NCI-H2107 (cell line): Measurements from ENCODE around the gene MTMR3.

Experiments used
- DNase-seq: peaks from one replicate; lab custom pipeline; 2025; lab: John Stamatoyannopoulos, UW

MTMR3 gene

GRCh38 chr22:29916007-29916544 is 33.1 kb downstream of the MTMR3 start:
- no peak for DNase-seq

GRCh38 chr22:29917052-29917902 is 34.3 kb downstream of the MTMR3 start:
- no peak for DNase-seq

GRCh38 chr22:29925402-29925801 is 42.4 kb downstream of the MTMR3 start:
- DNase-seq = no peak

GRCh38 chr22:29926057-29926456 is 43.1 kb downstream of the MTMR3 start:
- DNase-seq = no peak

GRCh38 chr22:29932136-29932535 is 49.2 kb downstream of the MTMR3 start:
- no peak for DNase-seq

GRCh38 chr22:29933619-29934018 is 50.6 kb downstream of the MTMR3 start:
- DNase-seq = no peak

GRCh38 chr22:29934596-29934995 is 51.6 kb downstream of the MTMR3 start:
- no peak for DNase-seq

- no peak for DNase-seq
Observed at GRCh38 chr22:29936186-29936585, 53.2 kb downstream of the MTMR3 start.

- DNase-seq = no peak
Observed at GRCh38 chr22:29937940-29938693, 55.1 kb downstream of the MTMR3 start.

GRCh38 chr22:29940526-29940925 is 57.6 kb downstream of the MTMR3 start:
- no peak for DNase-seq

GRCh38 chr22:29944339-29944738 is 61.4 kb downstream of the MTMR3 start:
- no peak for DNase-seq

- DNase-seq = no peak
Observed at GRCh38 chr22:29945435-29945834, 62.5 kb downstream of the MTMR3 start.

- DNase-seq = no peak
Observed at GRCh38 chr22:29946220-29946619, 63.2 kb downstream of the MTMR3 start.

- no peak for DNase-seq
Observed at GRCh38 chr22:29947410-29948384, 64.7 kb downstream of the MTMR3 start.

GRCh38 chr22:29948385-29948769 is 65.4 kb downstream of the MTMR3 start:
- no peak for DNase-seq

GRCh38 chr22:29949872-29950271 is 66.9 kb downstream of the MTMR3 start:
- no peak for DNase-seq

GRCh38 chr22:29951791-29952413 is 68.9 kb downstream of the MTMR3 start:
- no peak for DNase-seq

GRCh38 chr22:29954203-29954855 is 71.4 kb downstream of the MTMR3 start:
- no peak for DNase-seq

GRCh38 chr22:29956680-29957079 is 73.7 kb downstream of the MTMR3 start:
- DNase-seq = no peak

- DNase-seq = no peak
Observed at GRCh38 chr22:29958170-29958569, 75.2 kb downstream of the MTMR3 start.

- no peak for DNase-seq
Observed at GRCh38 chr22:29964776-29965175, 81.8 kb downstream of the MTMR3 start.
